ENCODE results near the gene ZKSCAN5.

The ZKSCAN5 gene

DNA sequence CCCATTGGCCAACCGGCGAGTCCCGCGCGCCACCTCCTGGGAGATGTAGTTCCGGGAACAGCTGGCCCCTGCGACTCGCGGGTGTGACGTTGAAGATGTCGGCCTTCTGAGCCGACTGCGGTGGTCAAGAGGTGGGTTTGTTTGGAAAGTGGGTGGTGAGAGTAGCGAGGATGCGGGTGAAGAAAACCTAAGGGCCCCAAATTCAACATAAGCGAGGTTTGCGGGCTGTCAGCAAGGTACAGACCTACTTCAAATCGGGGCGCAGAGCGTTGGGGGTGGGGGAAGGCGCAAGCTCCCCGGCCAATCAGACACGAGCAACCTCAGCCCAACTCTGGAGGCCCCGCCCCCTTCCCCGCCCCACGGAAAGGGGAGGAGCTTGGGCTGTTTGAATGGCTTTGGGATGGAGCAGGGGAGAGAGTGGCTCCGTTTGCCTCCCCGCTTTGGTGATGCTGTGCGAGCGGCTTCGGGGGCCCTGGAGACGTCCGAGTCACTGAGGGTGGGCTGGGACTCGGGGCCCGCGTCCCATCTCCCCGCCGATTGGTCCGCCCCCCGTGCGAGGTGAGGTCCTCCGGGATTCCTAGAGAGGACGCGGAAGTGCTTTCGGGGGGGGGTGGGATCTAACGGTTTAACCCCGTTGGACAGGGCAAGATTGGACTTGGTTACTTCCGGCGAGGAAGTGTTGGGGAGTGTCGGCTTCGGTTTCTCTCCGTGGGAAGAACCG is at the start of gene ZKSCAN5:
TSS of gene ZKSCAN5 (plus strand) at position 60 of the 721 bp plus-strand sequence. CDS start 1,383 bp downstream, outside the sequence.
- peak; percentile 97 for DNase-seq

DNA sequence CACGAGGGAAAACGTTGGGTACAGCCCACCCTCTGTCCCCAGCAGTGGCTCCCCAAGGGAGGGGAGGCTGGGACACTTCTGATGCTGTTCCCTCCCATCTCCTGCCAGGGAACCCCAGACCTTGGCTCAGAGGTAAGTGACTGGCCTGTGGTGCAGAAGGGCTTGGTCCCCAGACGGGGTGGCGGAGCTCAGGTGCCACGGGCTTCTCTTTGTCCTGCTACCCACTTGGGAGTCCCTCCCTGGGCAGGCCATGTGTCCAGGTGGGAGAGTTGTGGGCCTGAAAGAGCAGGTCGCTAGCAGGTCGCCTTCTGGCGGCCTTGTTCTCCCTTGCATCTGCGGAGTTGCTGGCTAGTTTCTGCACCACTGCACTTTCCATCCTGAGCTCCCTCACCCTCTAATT is 48.6 kb upstream of the ZKSCAN5 start:
- DNase-seq, result no peak

DNA sequence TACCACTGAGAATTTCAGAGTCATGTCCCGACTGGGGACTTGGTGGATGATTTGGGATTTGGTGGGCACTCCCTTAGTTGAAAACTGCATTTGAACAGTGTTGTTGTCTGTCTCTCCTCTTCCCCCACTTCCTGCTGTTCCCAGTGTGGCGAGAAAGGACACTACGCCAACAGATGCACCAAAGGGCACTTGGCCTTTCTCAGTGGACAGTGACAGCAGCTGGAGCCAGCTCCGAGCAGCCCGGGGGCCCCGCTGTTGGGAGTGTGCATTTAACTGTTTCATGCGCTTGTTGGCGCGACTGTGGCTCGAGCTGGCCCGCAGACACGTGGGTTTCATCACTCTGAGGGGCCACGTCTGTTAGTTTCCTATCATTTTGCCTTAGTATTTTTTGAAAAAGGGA is 48.2 kb upstream of the ZKSCAN5 start:
- DNase-seq, result no peak

DNA sequence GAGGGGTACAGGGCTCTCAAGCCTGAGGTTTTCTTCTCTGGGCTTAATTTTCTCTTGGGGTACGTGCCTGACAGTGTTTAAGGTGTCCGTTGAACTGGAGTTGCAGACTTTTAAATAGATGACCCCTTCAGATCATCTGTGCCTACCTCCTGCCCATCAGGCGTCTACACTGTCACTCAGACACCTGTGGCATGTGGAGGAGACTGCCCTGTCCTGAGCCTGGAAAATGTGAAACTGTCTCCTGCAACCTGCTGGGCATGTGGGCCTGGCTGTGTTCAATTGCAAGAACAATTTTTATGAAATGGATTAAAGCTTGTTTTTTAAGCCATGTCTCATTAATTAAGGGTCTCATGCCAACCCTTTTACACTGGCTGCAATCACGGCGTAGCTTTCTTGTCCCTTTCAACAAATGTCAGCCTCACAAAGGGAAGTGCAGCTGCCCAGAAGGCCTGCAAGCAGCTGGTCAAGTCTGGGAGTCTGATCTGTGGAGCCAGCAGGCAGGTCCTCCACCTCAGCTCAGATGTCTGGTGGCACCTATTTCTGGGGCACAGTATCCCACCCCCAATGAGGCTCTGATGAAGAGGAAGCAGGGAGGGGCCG is 47.3 kb upstream of the ZKSCAN5 start:
- DNase-seq, result no peak

DNA sequence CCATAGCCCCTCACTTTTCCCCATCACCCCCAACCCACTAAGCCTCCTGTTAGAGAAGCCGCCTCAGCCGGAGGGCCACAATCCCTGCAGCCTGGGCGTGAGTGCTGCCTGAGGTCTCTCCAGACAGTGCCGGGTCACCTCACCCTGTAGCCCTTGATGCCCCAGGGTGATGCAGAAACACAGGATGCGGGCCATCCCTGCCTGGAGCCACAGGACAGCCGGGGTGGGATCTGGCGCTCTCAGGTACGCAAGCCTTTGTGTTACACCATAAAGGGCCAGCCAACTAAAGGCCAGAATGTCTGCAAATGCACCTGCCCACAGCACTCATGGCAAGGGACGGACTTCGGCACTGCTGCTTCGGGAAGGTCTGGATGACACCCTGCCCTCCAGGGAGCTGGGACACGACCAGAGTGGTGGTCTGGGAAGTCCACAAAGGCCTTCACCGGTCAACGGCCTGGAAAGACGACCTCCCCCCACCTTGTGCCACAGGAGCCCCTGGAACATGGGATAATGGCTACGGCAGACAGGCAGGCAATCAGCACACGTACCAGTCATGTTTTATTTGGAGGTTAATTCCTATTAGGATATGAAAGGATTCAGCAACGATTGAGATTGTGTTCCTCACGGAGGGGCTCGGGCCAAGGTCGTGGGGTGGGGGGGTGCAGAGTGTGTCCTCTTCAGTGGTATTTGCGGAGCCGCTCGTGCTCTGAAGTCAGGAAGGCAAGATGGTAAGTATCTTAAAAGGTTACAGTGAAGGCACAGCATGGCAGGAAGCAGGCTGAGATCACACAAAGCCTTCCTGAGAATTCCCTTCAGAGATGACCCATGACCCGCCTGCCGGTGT is 46.6 kb upstream of the ZKSCAN5 start:
- DNase-seq, result no peak

DNA sequence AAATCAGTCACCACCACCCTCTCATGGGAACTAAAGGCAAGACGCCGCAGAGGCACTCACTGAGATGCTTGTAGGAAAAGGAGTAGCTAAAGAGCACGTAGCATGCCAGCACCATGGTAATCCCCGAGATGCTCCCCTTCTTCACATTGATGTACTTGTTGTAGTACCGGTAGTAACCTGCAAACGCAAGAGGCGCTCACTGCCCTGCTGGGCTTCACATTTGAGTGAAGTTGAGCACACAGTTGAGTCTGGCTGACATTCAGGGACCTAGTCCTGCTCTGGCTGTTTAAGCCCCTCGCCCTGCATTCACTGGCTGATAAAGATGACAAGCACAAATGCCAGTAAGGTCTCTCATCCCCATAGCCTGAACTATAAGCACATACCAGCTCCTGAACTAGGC is 45.4 kb upstream of the ZKSCAN5 start:
- DNase-seq, result peak; percentile 30

DNA sequence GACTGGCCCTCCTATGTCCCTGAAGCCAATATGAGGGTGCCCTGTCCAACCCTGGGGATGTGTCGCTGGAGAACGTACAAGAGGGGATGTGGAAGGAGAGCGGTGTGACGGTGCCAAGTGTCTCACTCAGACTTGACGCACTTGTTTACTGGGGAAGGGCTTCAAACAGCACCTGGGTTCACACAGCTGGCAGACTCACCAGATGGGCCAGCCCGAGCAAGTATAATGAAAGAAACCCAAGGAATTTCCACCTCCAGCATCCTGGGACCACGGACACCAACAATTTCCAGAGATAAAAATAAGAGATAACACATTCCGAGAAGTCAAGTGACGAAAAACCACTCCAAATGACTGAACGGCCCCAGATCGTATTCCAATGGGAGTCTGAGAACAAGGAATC is 43.8 kb upstream of the ZKSCAN5 start:
- DNase-seq, result no peak

DNA sequence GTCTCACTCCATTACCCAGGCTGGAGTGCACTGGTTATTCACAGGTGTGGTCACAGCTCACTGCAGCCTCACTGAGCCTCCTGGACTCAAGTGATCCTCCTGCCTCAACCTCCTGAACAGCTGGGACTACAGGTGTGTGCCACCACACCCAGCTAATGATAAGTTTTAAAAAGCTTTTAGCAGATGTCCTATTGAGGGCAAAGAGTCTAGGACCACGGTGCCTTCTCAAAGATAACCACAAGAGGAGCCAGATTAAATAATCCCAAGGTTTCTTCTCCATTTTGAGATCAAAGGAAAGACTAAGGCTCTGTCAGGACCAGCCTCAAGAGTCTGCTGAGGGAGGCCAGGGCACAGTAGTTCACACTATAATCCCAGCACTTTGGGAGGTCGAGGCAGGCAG is 43.2 kb upstream of the ZKSCAN5 start:
- no peak for DNase-seq

DNA sequence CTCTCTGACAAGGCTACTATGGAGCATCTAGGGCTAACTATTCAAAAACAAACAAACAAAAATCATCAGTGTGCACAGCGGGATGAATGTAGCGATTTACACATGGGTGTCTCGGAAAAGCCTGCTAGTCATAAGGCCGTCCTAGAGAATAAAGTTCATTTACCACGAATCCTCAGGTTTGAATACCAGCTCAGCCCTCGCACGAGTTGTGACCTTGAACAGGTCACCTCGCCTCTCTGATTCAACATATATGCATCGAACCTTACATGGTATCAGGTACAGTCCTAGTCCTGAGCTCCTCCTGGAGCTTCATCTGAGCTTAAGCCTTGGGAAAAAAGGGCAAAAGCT is 39.1 kb upstream of the ZKSCAN5 start:
- DNase-seq, result no peak

DNA sequence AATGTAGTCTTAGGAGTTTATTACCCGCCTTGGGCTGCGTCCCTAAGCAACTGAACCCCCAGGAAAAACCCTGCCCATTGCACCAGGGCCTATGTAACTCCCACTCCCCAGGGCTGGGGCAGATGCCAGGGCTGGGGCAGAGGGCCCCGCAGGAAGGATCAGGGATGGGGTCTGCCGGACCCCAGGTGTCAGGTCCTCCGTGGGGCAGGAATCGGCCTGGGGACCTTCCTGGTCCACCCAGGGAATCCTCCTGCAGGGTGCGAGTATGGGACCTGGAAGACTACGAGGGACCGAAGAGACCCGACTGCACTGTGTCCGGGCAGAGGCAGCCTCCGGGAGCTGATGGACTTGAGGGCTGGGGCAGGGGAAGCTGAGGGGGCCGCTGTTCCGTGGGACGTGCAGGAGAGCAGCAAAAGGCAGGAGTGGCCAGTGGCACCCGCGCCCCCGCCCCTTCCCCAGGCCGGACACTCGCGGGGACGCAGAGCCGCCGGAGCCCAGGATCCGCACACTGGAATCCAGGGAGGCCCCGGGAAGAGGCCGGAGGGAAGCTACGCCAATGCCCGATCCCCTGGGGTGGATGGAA is 36.0 kb upstream of the ZKSCAN5 start:
- DNase-seq, result no peak

DNA sequence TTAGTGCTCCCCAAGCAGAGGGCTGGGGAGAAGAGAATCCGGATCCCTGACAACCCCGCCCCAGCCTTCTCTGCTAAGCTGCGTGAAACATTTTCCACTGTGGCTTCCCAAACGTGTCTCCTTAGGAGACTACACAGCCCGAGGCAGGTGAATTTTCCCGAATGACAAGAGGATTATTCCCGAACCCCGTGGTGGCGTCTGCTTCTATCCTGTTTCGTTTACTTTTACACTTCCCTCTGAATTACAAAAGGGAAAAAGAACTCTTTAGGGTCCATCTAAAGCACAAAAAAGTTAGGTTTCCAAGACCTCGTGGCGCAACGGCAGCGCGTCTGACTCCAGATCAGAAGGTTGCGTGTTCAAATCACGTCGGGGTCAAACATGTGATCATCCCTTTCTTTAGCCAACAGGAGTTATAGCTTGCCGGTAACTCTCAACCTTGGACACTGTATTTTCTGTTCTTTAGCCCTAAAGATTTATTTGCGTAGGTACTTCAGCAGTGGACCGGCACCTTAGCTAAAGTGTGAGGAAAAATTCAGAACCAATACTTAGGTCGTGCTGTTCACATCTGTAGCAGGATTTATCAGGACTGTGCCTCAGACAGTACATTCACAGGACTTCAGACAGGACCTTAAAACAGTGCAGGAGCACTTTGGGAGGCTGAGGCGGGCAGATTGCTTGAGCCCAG is 34.9 kb upstream of the ZKSCAN5 start:
- DNase-seq, result no peak

DNA sequence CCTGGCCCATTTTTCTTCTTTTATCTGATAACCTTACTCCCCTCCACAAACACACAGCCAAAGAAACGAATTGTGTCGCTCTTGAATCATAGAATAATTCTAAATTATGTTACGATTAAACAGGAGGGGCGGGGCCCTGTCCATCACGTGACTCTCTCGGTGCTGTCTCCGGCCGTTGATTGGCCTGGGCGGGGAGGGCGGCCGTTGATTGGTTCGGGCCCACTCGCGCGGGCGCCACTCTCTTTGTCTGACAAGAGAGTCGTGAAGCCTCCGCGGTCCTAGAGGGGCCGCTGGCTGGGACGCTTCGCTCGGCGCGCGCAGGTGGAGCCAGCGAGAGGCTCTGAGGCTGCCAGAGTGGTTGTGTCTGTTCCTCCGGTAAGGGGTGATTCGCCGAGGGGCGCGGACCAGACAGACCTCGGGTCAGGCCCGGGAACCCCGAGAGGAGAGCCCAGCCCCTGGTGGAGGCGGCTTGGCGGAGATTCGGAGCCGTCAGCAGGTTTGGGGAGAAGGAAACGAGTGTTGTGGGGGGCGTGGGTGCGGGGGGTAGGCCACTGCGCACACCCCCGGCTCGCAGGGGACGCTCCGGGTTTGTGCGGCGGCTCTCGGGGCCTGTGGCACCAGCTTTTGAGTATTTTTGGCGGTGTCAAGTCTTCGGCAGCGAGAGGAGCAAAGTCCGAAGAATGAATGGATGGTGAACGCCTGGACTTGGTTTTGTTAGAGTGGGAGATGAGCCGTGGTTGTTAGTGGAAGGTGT is 31.7 kb upstream of the ZKSCAN5 start, which contains the start of gene ZNF789:
TSS of gene ZNF789 (plus strand) at position 330 of the 754 bp plus-strand sequence. CDS start 3,567 bp downstream, outside the sequence.
- peak; percentile 98 for DNase-seq

DNA sequence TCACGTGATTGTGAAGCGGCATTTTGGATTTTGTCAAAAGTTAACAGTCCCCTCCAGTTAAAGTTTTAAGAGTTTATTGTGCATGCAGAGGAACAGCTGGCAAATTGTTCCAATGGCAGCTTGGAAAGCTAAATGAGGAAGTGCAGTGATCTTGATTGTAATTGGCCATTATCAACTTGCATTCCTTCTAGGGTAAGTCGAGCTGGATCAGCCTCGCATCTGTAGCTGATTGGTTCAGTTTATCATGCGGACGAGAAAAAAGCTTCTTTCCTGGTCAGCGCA is 31.2 kb upstream of the ZKSCAN5 start:
- peak; percentile 40 for DNase-seq

DNA sequence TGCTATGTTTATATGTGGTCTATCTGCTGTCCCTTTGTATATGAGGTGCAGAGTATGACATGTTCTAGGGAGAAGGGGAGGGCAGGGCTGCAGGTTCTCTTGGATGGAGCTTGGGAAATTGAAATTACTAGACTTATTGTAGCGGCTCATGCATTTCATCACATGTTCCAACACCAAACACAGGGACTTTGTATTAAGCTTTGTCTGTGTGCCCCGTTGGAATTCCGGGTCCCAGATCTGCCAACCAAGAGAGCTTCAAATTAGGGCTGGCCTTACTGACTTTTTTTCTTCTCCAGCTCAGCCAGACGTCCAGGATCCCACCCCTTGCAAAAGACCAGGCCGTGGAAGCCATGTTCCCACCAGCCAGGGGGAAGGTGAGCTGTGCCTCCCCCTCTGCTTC is 28.4 kb upstream of the ZKSCAN5 start:
- no peak for DNase-seq

DNA sequence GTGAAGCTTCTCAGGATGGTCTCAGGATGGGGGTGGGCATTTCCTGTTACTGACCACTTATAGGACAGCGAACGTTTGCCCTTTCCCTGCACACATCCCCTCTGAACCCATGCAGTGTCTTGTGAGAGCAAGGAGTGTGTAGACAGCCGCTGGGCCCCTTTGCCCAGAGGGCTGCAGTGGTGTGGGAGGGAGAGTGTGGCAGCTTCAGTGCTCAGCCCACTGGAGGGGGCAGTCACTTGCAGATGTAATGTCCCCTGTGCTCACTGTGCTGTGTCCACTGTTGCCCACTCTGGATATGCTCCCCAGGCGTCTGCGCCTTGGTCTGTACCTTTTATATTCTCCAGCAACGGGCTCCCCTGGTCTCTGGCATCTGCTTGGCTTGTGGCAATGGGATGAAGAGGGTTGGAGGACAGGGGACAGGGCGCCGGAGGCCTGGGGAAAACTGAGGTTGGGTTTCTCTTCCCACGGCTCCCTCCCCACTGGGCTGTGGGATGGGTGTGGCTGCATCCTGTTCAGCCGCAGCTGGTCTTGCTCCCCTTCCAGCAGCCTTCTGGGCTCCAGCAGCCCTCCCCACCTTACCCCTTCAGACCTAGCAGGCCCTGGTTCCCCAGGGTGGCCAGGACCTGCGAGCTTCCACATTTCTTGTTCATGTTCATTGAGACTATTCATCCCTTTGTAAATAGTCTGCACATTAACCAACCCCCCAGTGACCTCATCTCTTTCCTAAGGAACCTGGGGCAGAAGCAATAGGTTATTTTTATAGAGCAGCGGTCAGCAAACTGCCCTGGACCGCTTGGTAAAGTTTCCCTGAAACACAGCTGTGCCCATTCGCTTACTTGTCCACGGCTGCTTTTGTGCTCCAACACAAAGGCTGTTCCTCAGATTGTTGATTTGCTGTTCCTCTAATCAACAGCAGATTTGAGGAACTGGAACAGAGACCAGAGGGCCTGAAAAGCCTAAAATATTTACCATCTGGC is 25.7 kb upstream of the ZKSCAN5 start:
- DNase-seq, result no peak

DNA sequence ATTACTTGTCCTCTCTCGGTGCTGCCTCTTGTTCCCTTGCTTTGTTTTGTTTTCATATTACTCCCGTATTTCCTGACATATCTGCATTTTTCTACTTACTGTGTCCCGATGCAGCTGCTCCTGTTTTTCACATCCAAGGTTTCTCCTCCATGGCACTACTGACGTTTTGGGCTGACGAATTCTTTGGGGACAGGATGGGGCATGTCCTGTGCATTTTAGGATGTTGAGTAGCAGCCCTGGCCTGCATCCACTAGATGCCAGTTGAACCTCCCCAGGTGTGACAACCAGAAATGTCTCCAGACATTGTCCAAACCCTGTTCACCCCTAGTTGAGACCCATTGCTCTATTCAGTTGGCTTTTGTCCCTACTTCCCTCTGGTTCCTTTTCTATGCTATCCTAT is 19.4 kb upstream of the ZKSCAN5 start:
- DNase-seq, result no peak

DNA sequence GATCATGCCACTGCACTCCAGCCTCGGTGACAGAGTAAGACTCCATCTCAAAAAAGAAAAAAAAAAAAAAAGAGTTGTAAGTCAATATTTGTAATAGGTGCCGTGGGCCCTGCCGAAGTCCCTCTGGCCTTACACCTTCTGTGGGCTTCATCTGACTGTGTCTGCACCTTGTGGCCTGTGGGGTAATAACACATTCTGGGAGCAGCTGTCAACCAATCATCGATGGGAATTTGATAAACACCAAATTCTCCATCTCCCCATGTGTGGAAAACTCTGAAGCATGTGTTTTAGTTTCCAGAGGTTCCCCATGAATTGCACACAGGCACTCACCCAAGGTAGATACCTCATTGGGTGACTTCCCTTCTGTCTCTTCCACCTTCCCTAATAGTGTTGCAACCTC is 15.2 kb upstream of the ZKSCAN5 start:
- no peak for DNase-seq

DNA sequence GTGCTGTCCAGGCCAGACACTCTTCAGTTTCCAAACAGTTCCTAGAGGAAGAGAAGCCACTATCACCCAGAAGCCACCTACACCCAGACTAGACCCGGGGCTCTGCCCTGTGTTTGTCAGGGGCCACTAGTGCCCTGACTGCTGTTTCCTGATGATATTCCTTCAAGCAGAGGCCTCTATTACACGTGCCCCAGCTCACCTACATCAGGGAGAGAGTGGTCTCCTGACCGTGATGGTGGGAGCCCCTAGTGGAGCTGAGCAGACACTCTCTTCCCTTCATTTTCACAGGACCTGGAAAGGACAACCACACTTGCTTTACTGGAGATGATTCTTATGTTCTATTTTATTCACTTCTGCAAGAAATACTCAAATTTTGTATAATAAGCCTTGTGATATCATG is 13.6 kb upstream of the ZKSCAN5 start:
- DNase-seq, result no peak

DNA sequence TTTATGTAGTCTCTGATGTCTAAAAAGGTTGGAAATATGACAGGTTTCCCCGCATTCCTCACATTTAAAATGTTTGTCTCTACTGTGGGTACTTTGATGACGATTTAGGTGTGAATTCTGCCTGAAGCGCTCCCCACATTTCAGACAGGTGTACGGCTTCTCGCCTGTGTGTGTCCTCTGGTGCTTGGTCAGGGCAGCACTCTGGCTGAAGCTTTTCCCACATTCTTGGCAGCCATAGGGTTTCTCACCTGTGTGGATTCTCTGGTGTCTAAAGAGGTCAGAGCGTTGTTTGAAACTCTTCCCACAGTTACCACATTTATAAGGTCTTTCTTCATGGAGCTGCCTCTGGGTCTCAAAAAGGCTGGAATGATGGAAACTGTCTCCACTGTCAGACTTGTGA is 10.6 kb upstream of the ZKSCAN5 start:
- no peak for DNase-seq

DNA sequence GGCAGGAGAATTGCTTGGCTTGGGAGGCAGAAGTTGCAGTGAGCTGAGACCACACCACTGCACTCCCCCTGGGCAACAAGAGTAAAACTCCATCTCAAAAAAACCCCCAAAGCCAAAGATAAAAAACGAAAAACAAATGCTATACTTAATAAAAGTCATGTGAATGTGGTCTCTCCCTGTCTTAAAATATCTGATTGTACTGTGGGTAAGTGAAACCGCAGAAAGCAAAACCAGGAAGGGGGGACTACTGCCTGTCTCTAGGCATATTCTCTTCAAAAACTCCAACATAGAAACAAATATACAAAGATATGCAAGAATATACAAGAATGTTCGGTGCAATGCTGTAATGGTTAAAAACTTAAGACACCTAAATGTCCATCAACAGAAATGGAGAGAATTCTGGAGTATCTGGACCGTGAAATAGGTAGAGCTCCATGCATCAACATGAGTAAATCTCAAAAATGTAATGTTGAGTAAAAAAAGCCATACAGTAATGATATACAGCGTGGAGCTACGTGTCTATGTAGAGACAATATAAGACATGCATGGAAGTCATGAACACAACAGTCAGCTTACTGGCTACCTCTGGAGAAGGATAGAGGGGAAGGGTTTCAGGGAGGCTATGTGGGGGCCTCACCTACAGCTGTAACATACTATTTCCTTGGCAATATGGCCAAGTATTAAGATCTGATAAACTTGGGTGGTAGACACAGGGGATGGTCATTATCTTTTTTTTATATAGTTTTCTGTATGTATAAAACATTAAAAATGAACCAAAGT is 6.5 kb upstream of the ZKSCAN5 start:
- peak; percentile 29 for DNase-seq
